Endothelial cell of umbilical vein (primary cell): ENCODE results near the gene ITGA7. TPM values are rescaled to one million over a fixed set of nuclear protein-coding genes. Genes with fewer than 3 reads are reported as not detected.

Experiments used
- BruUV-seq: library from RNA; stranded (reverse); fragments of 400-500 nt; replicated peaks from 2 replicates; lab custom pipeline; 2021; lab: Mats Ljungman, UMichigan
- CTCF ChIA-PET: fragments of 300-600, 350-600 bp; sonication (Branson Sonifier 250); formaldehyde crosslinking; loops from one replicate; lab custom pipeline; 2021; ENCODE audit warnings: antibody characterized with exemption, inconsistent platforms; lab: Charles Lee
- POLR2A ChIA-PET: fragments of 300-600, 350-600 bp; sonication (Branson Sonifier 250); formaldehyde crosslinking; loops from one replicate; lab custom pipeline; 2021; ENCODE audit warnings: antibody characterized with exemption, inconsistent platforms; lab: Charles Lee
- DNase-seq: peaks from one replicate; pipeline ENCODE4 v3.0.0-alpha.2; 2011; ENCODE audit warnings: low read depth, low spot score
- FAIRE-seq: peaks from 2 replicates; lab custom pipeline; 2011; peaks lifted over from hg19 to GRCh38; lab: Jason Lieb, UNC
- H2AFZ ChIP-seq: 2 replicates; pipeline ENCODE4 v1.6.0; 2012; ENCODE audit warnings: low read depth, low read length, control low read depth, inconsistent platforms
- H3K27ac ChIP-seq: 2 replicates; pipeline ENCODE4 v1.5.1; 2011; ENCODE audit warnings: low read depth, mild to moderate bottlenecking, control low read depth, low read length, moderate library complexity; ENCODE audit not compliant: insufficient read depth
- H3K27me3 ChIP-seq, 2 experiments: 2 replicates each; pipeline versions ENCODE4 v1.6.0 to v1.6.1; 2011; ENCODE audit warnings: low read length in 2 of 2, mixed read lengths in 1 of 2; ENCODE audit not compliant: control insufficient read depth in 2 of 2, insufficient read depth in 2 of 2
- H3K36me3 ChIP-seq, 2 experiments: 2 replicates in 1 of 2; 3 replicates in 1 of 2; pipeline ENCODE4 v1.5.1; 2011; ENCODE audit warnings: low read length in 2 of 2, mild to moderate bottlenecking in 1 of 2, moderate library complexity in 1 of 2; ENCODE audit not compliant: control insufficient read depth in 2 of 2, insufficient read depth in 2 of 2; ENCODE audit errors: extremely low read depth in 1 of 2
- H3K4me1 ChIP-seq: 3 replicates; pipeline ENCODE4 v1.5.1; 2011; ENCODE audit warnings: mild to moderate bottlenecking, low read length; ENCODE audit not compliant: control insufficient read depth, insufficient read depth; ENCODE audit errors: extremely low read depth
- H3K4me2 ChIP-seq: 2 replicates; pipeline ENCODE4 v1.6.1; 2011; ENCODE audit warnings: low read length, control low read depth, mixed read lengths; ENCODE audit not compliant: insufficient read depth
- H3K4me3 ChIP-seq, 3 experiments: fragments of 200-600 bp in 1 of 3; sonication (generic), shearing (Covaris generic) in 1 of 3; replicated peaks in 1 of 3; 2 replicates each; pipeline ENCODE4 v1.5.1; 2011 to 2016; ENCODE audit warnings: control low read depth in 3 of 3, low read length in 3 of 3, mild to moderate bottlenecking in 2 of 3, inconsistent platforms in 1 of 3, low read depth in 1 of 3, moderate library complexity in 1 of 3; ENCODE audit not compliant: insufficient read depth in 1 of 3
- H3K79me2 ChIP-seq: 2 replicates; pipeline ENCODE4 v1.6.0; 2012; ENCODE audit warnings: low read length, inconsistent platforms; ENCODE audit not compliant: control insufficient read depth, insufficient read depth
- H3K9ac ChIP-seq: replicated peaks from 2 replicates; pipeline ENCODE3; 2011; ENCODE audit warnings: low read length, control low read depth; ENCODE audit not compliant: insufficient read depth; ENCODE audit errors: extremely low read depth
- H3K9me1 ChIP-seq: replicated peaks from 3 replicates; pipeline ENCODE4 v1.6.0; 2011; ENCODE audit warnings: mild to moderate bottlenecking, low read length; ENCODE audit not compliant: control insufficient read depth, insufficient read depth; ENCODE audit errors: extremely low read depth
- H3K9me3 ChIP-seq: replicated peaks from 2 replicates; pipeline ENCODE4 v1.5.1; 2012; ENCODE audit warnings: low read length, inconsistent platforms; ENCODE audit not compliant: control insufficient read depth, insufficient read depth
- H4K20me1 ChIP-seq: replicated peaks from 2 replicates; pipeline ENCODE3; 2011; ENCODE audit warnings: mild to moderate bottlenecking, low read length; ENCODE audit not compliant: control insufficient read depth, insufficient read depth; ENCODE audit errors: extremely low read depth
- CTCF ChIP-seq, 2 donors: IDR thresholded peaks; 1 replicate in 1 of 2; 2 replicates in 1 of 2; pipeline ENCODE4 v1.5.1; 2011; ENCODE audit warnings: low read length in 2 of 2, mild to moderate bottlenecking in 2 of 2, moderate library complexity in 2 of 2, control low read depth in 1 of 2, inconsistent platforms in 1 of 2, low read depth in 1 of 2; ENCODE audit not compliant: insufficient read depth in 1 of 2; ENCODE audit errors: extremely low read depth in 1 of 2
- EZH2 ChIP-seq: IDR thresholded peaks from 2 replicates; pipeline ENCODE4 v1.6.1; 2012; ENCODE audit warnings: borderline replicate concordance, low read depth, mild to moderate bottlenecking, moderate library complexity, low read length, inconsistent platforms; ENCODE audit not compliant: severe bottlenecking
- FOS ChIP-seq: IDR thresholded peaks from 2 replicates; pipeline ENCODE4 v1.6.1; 2011; ENCODE audit warnings: mild to moderate bottlenecking, low read length, moderate library complexity, borderline replicate concordance; ENCODE audit not compliant: insufficient read depth
- GATA2 ChIP-seq: IDR thresholded peaks from 2 replicates; pipeline ENCODE4 v1.7.0; 2011; ENCODE audit warnings: low read depth, mild to moderate bottlenecking, moderate library complexity, mixed read lengths, low read length; ENCODE audit not compliant: insufficient read length, insufficient read depth
- JUN ChIP-seq: IDR thresholded peaks from 2 replicates; pipeline ENCODE4 v1.6.1; 2011; ENCODE audit warnings: borderline replicate concordance, low read depth; ENCODE audit not compliant: insufficient read length, insufficient read depth
- MAX ChIP-seq: IDR thresholded peaks from 2 replicates; pipeline ENCODE4 v1.6.1; 2011; ENCODE audit not compliant: insufficient read depth, insufficient read length
- MYC ChIP-seq: IDR thresholded peaks from one replicate; pipeline ENCODE4 v1.6.1; 2011; ENCODE audit warnings: mild to moderate bottlenecking, low read depth, low read length
- POLR2A ChIP-seq: IDR thresholded peaks from 2 replicates; pipeline ENCODE4 v1.6.1; 2012; ENCODE audit warnings: low read depth, mild to moderate bottlenecking, control low read depth, low read length
- POLR2AphosphoS5 ChIP-seq: IDR thresholded peaks from 2 replicates; pipeline ENCODE4 v1.6.1; 2012; ENCODE audit warnings: low read depth, mild to moderate bottlenecking, control low read depth, low read length, moderate library complexity; ENCODE audit not compliant: insufficient read depth
- dilution Hi-C: fragments of 300-500 bp; cut with MboI; formaldehyde crosslinking; loops from one replicate; pipeline ENCODE4 v1.15.0; 2019; ENCODE audit warnings: low sequenced_read_pairs; ENCODE audit not compliant: extremely low pct_ligation_motif_present
- intact Hi-C: fragments of 100-400 bp; cut with micrococcal nuclease; formaldehyde crosslinking; loops from one replicate; pipeline ENCODE4 v1.10.0; 2022
- polyA plus RNA-seq, 4 experiments: library from polyadenylated mRNA; depleted of rRNA in 3 of 4; stranded (reverse) in 3 of 4; unstranded in 1 of 4; fragments of >200 nt; gene quantifications; 2 replicates each; pipeline versions ENCODE4 v1.2.1 to v1.2.3, GENCODE V29; 2011 to 2012; ENCODE audit warnings: missing spikeins in 1 of 4
- total RNA-seq: library from RNA; stranded (reverse); gene quantifications from 2 replicates; pipeline ENCODE4 v1.2.3, GENCODE V29; 2021

The ITGA7 gene
- total and polyA plus RNA-seq, 2 donors (not counting 3 experiments of a cell fraction or from before 2014, with no cell fraction given), result 0.41 to 0.84 TPM

- POLR2A ChIA-PET, result no interaction called here
- H3K27me3 ChIP-seq, result peaks cover 4 to 10% of the 10 kb centered on the region in 2 experiments
- intact Hi-C loops, result no loop called here
These were observed 41.2 kb downstream of the ITGA7 start for GRCh38 chr12:55666508-55666907.

More at GRCh38 chr12:55666508-55666907, 41.2 kb downstream of the ITGA7 start:
- CTCF ChIA-PET, result no interaction called here
- TF ChIP-seq EZH2 (no peak), CTCF (IDR thresholded peaks at IDR 0.05; ENCODE audit: extremely low read depth in 1 of 2, insufficient read depth in 1 of 2, low read depth in 1 of 2, low read length in 2 of 2) (no peak), JUN (no peak), MYC (no peak), POLR2A (no peak), FOS (no peak), POLR2AphosphoS5 (no peak), MAX (no peak), GATA2 (no peak)
- no peaks in the 10 kb centered on the region for H3K9me1 ChIP-seq
- H2AFZ ChIP-seq, result no peak overlapping the region
- H3K4me1 ChIP-seq, result no peaks in the 10 kb centered on the region
- H3K4me2 ChIP-seq, result no peak overlapping the region
- no peak overlapping the region for H3K27ac ChIP-seq
- no peak for DNase-seq
- no peaks in the 10 kb centered on the region for H3K36me3 ChIP-seq
- no peak overlapping the region for H3K4me3 ChIP-seq
- no TSS peak for BruUV-seq
- FAIRE-seq, result no peak
- dilution Hi-C loops, result no loop called here
- H3K9me3 ChIP-seq, result no peaks in the 10 kb centered on the region
- no peaks in the 10 kb centered on the region for H4K20me1 ChIP-seq
- H3K9ac ChIP-seq, result no peak overlapping the region
- H3K79me2 ChIP-seq, result no peaks in the 10 kb centered on the region
